Stimulated activated CD4-positive, alpha-beta T cell treated with anti-CD3 and anti-CD28 coated beads, TNF-alpha, amount 100 ng/mL, for 48 hours (primary cell): Measurements from ENCODE around the gene DDHD1.

Source experiments
- DNase-seq, 3 donors: peaks; one replicate each; pipeline ENCODE4 v3.0.0-alpha.2; 2020; ENCODE audit warnings: low read depth in 3 of 3

DDHD1 gene

DNA sequence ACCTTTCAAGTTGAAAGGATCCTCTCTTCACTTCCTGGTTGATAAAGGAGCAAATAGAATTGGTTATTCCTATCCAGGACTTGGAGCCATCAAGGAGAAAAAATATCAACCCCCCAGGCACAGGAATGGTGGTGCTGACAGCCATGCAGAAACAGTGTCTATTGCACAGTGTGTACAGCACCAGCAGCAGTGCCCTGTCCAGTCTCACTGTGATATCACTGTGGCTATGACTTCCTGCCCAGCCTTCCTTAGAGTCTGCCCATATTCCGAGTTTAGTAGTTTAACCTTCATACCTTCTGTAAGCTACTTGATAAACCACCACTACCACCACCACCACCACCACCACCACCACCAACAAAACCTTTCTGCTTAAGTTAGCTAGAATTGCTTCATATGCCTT lies 157.1 kb downstream of the DDHD1 start:
- DNase-seq = no peak

- DNase-seq = no peak
These were observed 160.8 kb downstream of the DDHD1 start for GRCh38 chr14:52992236-52992870.

DNA sequence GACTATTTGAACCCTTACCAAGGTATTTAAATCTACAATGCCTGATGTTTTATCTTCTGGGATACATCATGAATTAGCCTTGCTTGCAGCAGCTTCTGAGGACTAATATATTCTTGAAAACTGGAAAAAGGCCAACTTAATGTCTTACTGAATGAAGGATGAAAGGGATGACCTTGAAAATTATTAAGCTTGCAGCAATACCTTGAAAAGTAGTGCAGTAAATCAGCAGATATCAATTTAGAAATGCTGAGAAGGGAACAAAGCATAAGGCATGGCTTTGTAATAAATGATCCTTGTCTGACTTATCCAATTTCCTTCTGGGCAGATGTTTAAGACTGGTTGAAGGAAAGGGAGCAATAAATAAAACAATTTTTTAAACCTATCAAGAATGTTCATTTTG lies 165.0 kb downstream of the DDHD1 start:
- DNase-seq = no peak

- DNase-seq = no peak
These were observed 165.6 kb downstream of the DDHD1 start for GRCh38 chr14:52987514-52987913.

DNA sequence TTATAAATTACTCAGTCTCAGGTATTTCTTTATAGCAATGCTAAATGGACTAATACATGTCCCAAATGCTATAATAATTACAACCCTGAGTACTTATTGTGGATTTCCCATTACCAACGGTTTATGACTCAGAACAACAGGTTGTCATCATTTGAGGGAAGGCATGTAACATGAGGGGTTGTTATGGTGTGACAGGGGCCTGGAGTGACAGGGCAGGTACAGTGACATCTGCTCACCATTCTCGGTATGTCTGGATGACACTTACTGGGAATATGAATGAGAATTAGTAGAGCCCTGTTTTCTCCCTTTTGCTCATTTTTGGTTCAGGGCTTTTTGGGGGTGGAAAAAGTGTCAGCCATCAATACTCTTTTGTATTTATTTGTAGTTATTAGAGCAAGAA lies 166.1 kb downstream of the DDHD1 start:
- no peak for DNase-seq
